ELF-1 (cell line): ENCODE results near the gene SLC45A2.
"Not testable (repeated sequence)": the region's sequence is repeated elsewhere in the genome, so short reads cannot be mapped to it uniquely, and the experiment has no call there.

Experiments used
- DNase-seq: peaks from one replicate; pipeline ENCODE4 v3.0.0-alpha.2; 2016; ENCODE audit warnings: low read depth, low spot score

The SLC45A2 gene, protein sequence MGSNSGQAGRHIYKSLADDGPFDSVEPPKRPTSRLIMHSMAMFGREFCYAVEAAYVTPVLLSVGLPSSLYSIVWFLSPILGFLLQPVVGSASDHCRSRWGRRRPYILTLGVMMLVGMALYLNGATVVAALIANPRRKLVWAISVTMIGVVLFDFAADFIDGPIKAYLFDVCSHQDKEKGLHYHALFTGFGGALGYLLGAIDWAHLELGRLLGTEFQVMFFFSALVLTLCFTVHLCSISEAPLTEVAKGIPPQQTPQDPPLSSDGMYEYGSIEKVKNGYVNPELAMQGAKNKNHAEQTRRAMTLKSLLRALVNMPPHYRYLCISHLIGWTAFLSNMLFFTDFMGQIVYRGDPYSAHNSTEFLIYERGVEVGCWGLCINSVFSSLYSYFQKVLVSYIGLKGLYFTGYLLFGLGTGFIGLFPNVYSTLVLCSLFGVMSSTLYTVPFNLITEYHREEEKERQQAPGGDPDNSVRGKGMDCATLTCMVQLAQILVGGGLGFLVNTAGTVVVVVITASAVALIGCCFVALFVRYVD

DNA sequence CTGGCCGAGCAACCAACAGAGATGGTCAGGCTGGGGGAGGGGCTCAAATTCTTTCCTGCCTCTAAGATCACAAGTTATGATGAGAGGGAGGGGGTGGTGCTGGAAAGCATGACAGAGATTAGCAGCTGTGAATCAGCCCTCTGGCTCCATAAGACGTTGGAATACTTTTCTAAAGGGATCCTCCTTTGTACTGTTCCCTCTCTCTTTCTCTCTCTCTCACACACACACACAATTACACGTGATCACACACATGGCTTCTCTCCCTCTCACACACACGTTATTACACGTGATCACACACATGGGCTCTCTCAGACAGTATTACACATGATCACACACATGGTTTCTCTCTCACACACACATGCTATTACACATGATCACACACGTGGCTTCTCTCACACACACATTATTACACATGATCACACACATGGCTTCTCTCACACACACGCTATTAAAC is at the start of gene SLC45A2:
TSS of gene SLC45A2 (minus strand) at position 23 of the 454 bp plus-strand sequence. CDS start 110 bp downstream, outside the sequence.
- peak; percentile 19 for DNase-seq

DNA sequence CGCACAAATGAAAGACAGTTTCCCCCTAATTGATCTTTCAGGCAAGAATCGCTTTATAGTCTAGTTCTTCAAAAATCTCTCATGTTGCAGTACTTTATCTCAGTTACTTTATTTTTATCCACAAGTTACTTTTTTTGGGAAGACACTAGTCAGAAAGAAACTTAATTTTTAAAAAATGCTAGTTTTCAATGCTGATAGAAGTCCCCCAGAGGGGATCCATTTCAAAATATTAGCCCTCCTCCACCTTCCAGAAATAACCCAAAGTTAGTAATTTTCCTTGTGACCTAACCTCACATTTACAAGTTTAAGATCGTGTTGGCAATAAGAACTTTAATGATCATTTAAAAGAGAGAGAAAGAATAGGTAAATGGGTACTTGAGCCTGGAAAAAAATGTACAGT is 47.5 kb upstream of the SLC45A2 start:
- no peak for DNase-seq

DNA sequence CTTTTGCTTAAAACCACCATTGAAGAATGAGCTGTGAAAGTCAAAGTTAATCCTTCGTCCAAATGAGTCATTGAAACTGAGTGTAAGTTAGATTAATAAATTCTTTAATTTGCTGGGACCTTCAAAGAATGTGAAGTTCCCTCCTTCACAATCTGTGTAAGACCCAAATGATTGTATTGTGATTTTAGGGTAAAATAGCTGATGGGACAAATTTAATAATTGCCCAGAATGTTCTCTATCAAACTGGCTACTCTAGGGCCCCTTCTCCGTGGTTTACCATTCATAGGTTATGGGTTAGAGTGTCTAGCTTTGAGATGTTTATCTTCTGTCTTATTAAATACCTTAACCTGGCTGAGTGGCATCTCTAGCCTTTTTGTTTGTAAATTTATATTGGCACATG is 46.6 kb upstream of the SLC45A2 start:
- DNase-seq = no peak

DNA sequence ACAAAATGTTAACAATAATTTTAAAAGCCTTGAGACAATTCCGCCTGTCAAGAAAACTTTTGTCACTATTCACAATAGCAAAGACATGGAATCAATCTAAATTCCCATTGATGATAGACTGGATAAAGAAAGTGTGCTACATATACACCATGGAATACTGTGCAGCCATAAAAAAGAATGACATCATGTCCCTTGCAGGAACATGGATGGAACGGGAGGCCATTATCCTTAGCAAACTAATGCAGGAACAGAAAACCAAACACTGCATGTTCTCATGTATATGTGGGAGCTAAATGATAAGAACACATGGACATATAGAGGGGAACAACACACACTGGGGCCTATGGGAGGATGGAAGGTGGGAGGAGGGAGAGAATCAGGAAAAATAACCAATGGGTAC is 46.1 kb upstream of the SLC45A2 start:
- DNase-seq = not testable (repeated sequence)

DNA sequence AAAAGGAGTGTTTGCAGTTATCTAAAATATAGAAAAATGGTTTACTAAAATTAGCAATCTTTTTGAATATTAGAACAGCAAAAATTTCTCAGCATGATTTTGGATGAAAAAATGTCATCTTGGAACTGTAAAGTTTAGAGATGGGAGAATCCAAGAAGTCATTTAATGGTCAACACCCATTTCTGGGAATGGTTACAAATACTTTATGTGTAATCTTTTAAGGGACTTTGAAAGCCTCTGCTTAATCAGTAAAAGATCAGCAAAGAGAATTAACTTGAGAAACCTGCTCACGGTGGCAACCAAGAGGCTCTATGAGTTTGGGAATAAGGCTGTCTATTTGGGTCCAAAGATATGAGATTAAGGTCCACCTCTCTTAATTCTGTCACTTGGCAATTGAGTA is 45.6 kb upstream of the SLC45A2 start:
- no peak for DNase-seq

DNA sequence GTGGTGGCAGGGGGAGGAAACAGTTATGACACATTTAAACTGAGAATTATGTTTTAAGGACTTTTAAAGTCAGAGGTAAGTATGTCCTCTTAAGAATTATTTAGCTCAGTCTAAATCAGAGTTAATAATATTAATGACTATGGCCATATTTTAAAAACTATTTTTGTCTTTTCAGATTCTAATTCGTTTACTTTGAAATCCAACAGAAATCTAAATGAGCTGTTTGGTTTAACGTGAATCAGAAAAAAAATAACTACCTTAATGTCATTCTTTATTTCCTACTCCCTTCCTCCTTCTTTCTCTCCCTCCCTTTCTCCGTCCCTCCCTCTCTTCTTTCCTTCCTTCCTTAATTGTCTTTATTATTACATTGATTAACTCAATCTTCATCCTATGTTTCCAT is 43.9 kb upstream of the SLC45A2 start:
- DNase-seq = no peak

DNA sequence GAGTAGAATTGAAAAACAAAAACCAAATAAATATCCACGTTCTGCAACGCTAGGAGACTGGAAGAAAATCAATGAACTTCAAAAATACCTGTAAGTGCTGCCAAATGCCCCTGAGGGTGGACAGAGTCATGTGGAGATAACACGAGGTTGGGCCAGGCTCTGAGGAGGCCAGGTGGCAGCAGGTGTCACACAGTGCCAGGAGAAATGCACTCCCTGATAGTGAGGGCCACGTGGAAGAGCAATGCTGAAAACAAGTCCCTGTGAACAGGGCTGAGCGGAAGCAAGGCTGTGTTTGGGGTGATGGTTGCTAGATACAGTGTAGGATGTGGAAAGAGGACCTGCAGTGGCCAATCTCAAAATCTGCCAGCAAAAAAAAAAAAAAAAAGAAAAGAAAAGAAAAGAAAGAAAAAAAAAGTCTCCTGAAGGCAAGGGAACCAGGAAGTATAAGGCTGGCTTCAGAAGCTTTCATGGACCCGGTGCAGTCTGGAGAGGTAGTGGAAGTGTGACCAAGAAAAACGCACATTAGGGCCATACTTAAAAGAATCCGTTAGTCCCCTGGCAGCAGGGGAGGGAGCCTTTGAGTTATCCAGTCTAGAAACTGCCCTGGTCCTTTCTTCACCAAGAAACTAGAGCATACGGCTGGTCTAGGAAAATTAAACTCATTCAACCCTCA is 41.7 kb upstream of the SLC45A2 start:
- DNase-seq = no peak

DNA sequence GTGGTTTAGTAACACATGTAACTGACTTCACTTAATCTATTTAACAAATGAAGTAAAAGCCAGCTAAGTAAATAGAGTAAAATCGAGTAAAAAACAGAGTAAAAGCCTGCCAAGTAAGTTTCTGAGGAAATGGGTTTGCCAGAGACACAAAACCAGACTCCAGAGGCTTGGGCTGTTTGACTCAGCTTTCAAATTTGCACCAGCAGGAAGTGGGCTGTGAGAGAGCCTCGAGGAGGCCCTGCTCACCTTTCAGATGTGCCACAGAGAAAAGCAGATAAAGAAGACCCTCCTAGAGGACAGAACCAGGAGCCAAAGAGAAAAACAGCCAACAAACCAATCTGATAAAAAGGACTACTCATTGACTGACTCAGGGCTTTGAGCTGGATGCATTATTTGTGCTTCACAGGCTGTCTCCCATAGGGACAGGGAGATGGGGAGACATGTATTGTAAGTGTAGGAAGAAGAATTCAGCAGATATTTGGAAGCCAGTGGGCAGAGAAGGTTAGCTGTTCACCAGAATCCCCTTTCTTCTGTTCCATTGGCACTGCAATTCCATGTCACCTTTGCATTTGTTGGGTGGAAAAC is 37.7 kb upstream of the SLC45A2 start:
- DNase-seq = peak; percentile 31

DNA sequence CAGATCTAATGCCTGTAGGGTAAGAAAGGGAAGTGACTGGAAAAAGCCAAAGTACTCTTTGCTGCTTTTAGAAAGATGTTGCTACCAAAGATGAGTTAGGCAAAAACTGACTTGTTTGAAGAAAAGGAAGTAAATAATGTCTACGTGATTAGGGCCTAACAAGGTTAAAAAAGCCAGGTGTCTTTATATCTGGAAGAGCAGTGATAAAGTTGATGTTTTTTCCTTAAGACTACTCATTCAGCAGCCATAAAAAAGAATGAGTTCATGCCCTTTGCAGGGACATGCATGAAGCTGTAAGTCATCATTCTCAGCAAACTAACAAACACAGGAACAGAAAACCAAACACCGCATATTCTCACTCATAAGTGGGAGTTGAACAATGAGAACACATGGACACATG is 36.8 kb upstream of the SLC45A2 start:
- DNase-seq = no peak

DNA sequence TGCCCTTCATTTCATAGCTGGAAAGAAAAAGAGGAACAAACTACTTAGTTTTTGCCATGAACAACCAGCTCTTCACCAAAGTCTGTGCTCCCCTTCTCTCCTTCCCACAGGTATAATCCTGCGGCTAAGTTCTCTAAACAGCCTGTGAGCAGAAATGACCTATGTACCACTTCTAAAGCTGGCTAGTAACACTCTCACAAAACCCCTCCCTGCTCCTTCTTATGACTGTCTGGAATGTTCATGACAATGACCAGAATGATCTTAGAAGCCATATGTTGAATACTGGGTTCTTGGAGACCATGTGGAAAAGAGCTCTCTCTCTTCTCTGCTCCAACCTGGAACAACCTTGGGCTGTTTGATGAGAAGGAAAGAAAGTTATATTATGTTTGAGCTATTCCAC is 36.2 kb upstream of the SLC45A2 start:
- DNase-seq = no peak

DNA sequence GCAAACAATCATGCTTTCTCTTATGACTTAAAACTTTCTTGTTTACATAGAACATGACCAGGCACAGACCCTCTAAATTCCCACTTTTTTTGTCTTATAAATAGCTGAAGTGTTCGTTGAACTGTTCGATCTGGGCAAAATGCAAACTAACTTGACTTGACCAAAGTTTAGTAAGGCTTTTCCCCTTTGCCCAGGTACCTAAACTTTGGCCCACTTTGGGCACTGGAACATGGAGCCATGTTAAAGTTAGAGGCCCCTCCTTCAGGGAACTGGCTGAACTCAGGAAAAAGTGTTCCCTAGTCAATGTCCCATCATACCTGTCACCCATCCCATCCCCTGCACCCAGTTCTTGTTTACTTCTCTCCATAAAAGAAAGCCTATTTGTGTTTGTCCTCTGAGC is 32.8 kb upstream of the SLC45A2 start:
- no peak for DNase-seq

DNA sequence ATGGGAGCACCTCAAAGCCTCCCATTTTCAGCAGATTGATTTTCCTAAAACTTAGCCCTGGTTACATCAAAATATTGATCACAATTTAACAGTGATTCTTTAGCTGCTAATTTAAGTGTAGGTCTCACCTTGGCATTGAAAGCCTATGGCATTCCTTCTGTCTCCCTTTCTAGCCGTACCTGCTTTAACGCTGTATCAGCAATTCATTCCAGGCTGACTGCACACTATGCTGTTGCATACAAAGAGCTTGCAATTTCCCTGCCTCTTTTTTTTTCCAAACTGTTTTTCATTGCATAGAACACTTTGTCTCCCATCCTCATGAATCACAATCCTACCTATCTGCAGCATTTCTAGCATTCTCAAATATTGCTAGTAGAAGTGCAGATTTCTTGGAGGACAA is 32.3 kb upstream of the SLC45A2 start:
- DNase-seq = no peak

DNA sequence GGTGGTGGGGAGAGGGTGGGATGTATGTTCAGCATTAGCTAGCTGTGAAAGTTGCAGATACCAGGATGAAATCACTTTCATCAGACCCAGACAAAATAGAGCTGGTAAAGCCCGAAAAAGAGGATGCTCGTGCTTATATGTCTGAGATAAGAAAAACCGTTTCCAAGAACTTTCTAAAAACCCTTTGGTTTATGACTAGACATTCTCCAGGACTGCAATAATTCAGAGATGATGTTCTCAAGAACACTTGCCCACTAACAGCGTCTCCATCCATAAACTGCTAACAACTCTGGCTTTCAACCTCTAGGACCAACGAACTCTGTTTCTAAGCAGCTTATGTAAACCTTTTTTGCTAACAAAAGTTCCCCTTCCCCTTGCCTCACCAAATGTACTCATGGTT is 31.7 kb upstream of the SLC45A2 start:
- DNase-seq = no peak

DNA sequence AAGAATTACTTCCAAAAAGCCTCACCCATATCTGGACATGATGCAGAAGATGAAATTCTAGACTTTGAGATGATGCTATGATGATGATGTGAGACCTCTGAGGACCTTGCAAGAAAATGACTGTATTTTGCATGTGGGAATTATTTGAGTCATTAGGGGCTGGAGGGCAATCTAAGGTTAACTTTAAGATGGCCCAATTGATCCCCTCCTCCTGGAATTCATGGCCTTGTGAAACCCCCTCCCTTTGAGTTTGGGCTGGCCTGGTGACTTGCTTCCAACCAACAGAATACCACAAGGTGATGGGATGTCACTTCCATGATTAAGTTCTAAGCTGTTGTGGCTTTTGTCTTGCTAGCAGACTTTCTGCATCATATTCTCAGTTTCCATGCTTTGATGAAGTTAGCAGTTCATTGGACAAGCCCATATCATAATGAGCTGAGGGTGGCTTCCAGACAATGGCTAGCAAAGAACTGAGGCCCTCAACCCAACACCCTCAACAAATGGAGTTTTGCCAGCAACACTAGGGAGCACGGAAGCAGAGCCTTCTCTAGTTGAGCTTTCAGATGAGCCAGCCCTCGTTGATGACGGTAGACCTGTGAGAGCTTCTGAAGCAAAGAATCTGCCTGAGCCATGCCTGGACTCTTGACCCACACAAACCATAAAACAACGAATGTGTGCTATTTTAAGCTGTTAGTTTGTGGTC is 30.8 kb upstream of the SLC45A2 start:
- DNase-seq = no peak

DNA sequence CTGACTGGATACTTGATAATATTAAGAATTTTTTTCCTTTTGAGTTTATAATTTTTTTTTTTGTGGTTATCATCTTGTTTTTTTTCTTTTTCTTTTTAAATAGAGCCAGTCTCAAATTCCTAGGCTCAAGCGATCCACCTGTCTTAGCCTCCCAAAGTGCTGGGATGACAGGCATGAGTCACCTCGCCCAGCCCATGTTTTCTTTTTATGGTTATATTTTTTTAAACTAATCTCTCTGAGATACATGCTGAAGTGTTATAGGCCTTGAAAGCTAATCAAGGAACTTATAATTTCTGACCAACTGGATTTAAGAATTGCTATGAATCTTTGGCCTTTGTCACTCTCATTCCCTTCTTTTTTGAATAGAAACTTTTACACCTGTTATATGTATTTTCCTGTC is 30.1 kb upstream of the SLC45A2 start:
- DNase-seq = no peak

DNA sequence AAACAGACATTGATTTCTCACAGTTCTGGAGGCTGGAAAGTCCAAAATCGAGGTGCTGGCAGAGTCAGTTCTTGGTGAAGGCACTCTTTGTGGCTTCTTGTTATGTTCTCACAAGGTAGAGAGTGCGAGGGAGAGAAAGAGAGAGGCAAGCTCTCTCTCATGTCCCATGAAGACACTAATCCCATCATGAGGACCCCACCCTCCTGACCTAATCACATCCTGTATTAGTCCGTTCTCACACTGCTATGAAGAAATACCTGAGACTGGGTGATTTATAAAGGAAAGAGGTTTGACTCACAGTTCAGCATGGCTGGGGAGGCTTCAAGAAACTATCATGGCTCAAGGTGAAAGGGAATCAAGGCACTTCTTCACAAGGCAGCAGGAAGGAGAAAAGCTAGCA is 29.1 kb upstream of the SLC45A2 start:
- no peak for DNase-seq

DNA sequence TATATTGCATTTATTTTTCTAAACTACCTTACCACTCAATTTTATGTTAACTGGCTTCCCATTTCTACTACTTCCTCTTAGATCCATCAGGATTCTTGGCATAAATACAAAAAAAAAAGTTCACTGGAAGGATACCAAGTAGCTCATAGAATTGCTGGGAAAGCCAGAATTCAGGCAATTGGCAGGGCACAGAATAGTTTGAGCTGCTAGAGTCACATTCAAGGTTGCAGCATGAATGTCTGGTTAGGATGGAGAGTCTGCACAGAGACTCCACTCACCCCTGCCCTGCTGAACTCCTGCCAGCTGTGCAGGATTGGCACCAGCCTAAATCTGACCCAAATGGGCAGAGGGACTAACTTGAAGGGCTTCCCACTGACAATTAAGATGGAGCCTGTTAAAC is 28.3 kb upstream of the SLC45A2 start:
- no peak for DNase-seq

DNA sequence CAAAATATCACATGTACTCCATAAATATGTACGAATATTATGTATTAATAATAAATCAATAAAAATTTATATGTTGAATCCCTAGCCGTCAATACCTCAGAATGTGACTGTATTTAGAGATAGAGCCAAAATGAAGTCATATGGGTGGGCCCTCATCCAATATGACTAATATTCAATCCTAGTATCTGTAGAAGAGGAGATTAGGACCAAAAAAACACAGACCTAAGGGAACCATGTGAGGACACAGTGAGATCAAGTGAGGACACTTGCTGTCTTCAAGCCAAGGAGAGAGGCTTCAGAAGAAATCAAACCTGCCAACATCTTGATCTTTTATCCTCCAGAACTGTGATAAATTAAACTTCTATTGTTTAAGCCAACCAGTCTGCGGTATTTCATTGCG is 27.0 kb upstream of the SLC45A2 start:
- no peak for DNase-seq

DNA sequence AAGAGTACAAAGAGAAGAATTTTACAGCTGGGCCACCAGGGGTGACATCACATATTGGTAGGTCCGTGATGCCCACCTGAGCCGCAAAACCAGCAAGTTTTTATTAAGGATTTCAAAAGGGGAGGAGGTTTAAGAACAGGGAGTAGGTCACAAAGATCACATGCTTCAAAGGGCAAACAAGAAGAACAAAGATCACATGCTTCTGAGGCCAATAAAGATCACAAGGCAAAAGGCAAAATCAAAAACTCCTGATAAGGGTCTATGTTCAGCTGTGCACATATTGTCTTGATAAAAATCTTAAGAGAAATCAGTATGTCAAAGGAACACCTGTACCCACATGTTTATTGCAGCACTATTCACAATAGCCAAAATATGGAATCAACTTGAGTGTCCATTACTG is 25.7 kb upstream of the SLC45A2 start:
- DNase-seq = not testable (repeated sequence)

DNA sequence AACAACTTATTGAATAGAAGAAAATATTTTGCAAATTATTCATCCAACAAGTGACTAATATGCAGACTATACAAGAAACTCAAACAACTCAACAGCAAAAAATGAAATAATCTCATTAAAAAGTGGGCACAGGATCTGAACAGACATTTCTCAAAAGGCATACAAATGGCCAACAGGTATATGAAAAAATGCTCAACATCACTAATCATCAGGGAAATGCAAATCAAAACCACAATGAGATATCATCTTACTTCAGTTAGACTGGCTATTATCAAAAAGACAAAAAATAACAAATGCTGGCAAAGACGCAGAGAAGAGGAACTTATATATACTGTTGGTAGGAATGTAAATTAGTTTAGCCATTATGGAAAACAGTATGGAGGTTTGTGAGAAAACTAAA is 25.1 kb upstream of the SLC45A2 start:
- no peak for DNase-seq

DNA sequence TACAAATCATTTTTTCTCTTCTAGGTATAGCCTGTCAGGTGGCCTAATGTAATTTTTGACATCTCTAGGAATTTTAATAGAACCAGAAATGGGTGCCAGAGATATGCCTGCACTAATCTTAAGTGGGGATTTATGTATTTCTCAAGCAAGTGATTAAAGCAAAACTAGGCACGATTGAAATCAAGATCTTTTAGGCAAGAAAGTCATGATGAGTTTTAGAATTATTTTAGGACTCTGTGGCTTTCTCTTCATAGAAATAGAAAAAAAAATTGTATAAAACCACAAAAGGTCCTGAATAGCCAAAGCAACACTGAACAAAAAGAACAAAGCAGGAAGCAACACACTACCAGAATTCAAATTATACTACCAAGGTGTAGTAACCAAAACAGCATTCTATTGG is 24.3 kb upstream of the SLC45A2 start:
- DNase-seq = no peak
